ENCODE data around the gene ONECUT1.

DNA sequence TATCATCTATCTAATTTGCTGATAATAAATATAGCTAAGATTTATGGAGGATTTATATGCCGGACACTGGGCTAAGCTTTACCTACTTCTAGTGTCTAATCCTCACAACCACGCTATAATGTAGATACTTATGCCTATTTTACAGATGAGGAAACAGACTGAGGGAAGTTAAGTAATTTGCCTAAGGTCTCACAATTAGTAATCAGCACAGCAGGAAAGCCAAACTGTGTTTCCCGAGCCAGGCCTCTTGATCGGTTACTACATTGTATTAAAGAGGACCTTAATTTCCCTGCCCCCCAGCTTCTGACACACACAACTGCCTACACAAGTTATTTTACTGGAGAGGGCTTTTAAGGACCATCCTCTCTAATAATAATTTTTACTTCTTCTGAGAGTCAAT is 40.9 kb downstream of the ONECUT1 start:
- no peak for TF ChIP-seq EZH2 (IDR thresholded peaks at IDR 0.05)
- TF ChIP-seq ZNF274 (IDR thresholded peaks at IDR 0.05; ENCODE audit: low read depth, low read length): no peak
- no peak for TF ChIP-seq CTCF (IDR thresholded peaks at IDR 0.05 in 2 of 3, conservative IDR thresholded peaks at IDR 0.05 in 1 of 3; ENCODE audit: borderline replicate concordance in 1 of 3, insufficient read depth in 1 of 3, low read depth in 2 of 3, low read length in 2 of 3)
- TF ChIP-seq SP1 (IDR thresholded peaks at IDR 0.05; ENCODE audit: low read depth): no peak
- TF ChIP-seq CBX3 (IDR thresholded peaks at IDR 0.05; ENCODE audit: low read depth): no peak
- no peak for TF ChIP-seq POLR2A (IDR thresholded peaks at IDR 0.05; ENCODE audit: borderline replicate concordance, extremely low read depth, insufficient read depth, insufficient read length)
- TF ChIP-seq YY1 (IDR thresholded peaks at IDR 0.05; ENCODE audit: extremely low read depth, insufficient replicate concordance, low read depth, low read length): no peak
- no peak for TF ChIP-seq POLR2AphosphoS5 (IDR thresholded peaks at IDR 0.05; ENCODE audit: low read depth, low read length)
- TF ChIP-seq RAD21 (IDR thresholded peaks at IDR 0.05; ENCODE audit: low read depth): no peak
- TF ChIP-seq EZH2phosphoT487 (IDR thresholded peaks at IDR 0.05; ENCODE audit: borderline replicate concordance): no peak
- TF ChIP-seq CEBPB (IDR thresholded peaks at IDR 0.05; ENCODE audit: low read depth): no peak
- TF ChIP-seq FOSL1 (IDR thresholded peaks at IDR 0.05; ENCODE audit: low read depth): no peak
- TF ChIP-seq, protein P1, sequence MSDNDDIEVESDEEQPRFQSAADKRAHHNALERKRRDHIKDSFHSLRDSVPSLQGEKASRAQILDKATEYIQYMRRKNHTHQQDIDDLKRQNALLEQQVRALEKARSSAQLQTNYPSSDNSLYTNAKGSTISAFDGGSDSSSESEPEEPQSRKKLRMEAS (IDR thresholded peaks at IDR 0.05): no peak
- TF ChIP-seq, protein P2, sequence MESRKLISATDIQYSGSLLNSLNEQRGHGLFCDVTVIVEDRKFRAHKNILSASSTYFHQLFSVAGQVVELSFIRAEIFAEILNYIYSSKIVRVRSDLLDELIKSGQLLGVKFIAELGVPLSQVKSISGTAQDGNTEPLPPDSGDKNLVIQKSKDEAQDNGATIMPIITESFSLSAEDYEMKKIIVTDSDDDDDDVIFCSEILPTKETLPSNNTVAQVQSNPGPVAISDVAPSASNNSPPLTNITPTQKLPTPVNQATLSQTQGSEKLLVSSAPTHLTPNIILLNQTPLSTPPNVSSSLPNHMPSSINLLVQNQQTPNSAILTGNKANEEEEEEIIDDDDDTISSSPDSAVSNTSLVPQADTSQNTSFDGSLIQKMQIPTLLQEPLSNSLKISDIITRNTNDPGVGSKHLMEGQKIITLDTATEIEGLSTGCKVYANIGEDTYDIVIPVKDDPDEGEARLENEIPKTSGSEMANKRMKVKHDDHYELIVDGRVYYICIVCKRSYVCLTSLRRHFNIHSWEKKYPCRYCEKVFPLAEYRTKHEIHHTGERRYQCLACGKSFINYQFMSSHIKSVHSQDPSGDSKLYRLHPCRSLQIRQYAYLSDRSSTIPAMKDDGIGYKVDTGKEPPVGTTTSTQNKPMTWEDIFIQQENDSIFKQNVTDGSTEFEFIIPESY (IDR thresholded peaks at IDR 0.05; ENCODE audit: extremely low read depth, insufficient replicate concordance, low read length): no peak

Data from HCT116 (cell line).